Small intestine (tissue), 7 donors: ENCODE measurements around the gene C1orf174. TPM values are rescaled to one million over a fixed set of nuclear protein-coding genes. Genes with fewer than 3 reads are reported as not detected.

Experiments
- DNase-seq, 2 donors: peaks; one replicate each; pipeline versions ENCODE4 v3.0.0 to v3.0.0-alpha.2; 2013
- FAIRE-seq: peaks from 2 replicates; lab custom pipeline; 2012; peaks lifted over from hg19 to GRCh38; lab: Jason Lieb, UNC
- H3K27ac ChIP-seq, 3 donors: one replicate each; pipeline ENCODE4 v1.5.1; 2013; ENCODE audit warnings: low read length in 2 of 3, mild to moderate bottlenecking in 2 of 3, control low read depth in 1 of 3, inconsistent platforms in 1 of 3, low read depth in 1 of 3, moderate library complexity in 1 of 3
- H3K27me3 ChIP-seq, 3 donors: one replicate each; pipeline ENCODE4 v1.6.1; 2013; ENCODE audit warnings: low read length in 3 of 3, inconsistent platforms in 1 of 3; ENCODE audit not compliant: control insufficient read depth in 3 of 3, insufficient read depth in 3 of 3
- H3K36me3 ChIP-seq, 3 donors: one replicate each; pipeline ENCODE4 v1.6.1; 2013; ENCODE audit warnings: low read length in 3 of 3, inconsistent platforms in 1 of 3, low read depth in 1 of 3, mild to moderate bottlenecking in 1 of 3, moderate library complexity in 1 of 3; ENCODE audit not compliant: control insufficient read depth in 3 of 3, insufficient read depth in 2 of 3
- H3K4me1 ChIP-seq, 3 donors: one replicate each; pipeline ENCODE4 v1.6.1; 2013; ENCODE audit warnings: low read length in 2 of 3, inconsistent platforms in 1 of 3, low read depth in 1 of 3, mild to moderate bottlenecking in 1 of 3, moderate library complexity in 1 of 3; ENCODE audit not compliant: control insufficient read depth in 3 of 3, insufficient read depth in 2 of 3
- H3K4me3 ChIP-seq, 3 donors: one replicate each; pipeline ENCODE4 v1.5.1; 2013; ENCODE audit warnings: low read length in 3 of 3, control low read depth in 1 of 3, inconsistent platforms in 1 of 3, low read depth in 1 of 3, mild to moderate bottlenecking in 1 of 3, moderate library complexity in 1 of 3
- H3K9me3 ChIP-seq, 2 donors: one replicate each; pipeline ENCODE4 v1.6.1; 2013; ENCODE audit warnings: low read depth in 1 of 2, low read length in 1 of 2; ENCODE audit not compliant: control insufficient read depth in 2 of 2, insufficient read depth in 1 of 2
- WGBS, 3 donors: extraction: QIAGEN DNeasy Blood & Tissue Kit; methylation state at CpG; one replicate each; pipeline ENCODE4 v1.1.7; 2013; 5-methylcytosine and 5-hydroxymethylcytosine counted together
- polyA plus RNA-seq, 4 donors: library from polyadenylated mRNA; stranded (reverse) in 3 of 4; unstranded in 1 of 4; fragments of 200-250 nt in 3 of 4; fragments of 120-200 nt in 1 of 4; gene quantifications; one replicate each; pipeline versions ENCODE4 v1.2.1 to v1.2.3, GENCODE V29; 2013
- donor health status: healthy with polysubstance abuse.
- donor health status: control.
- donor health status: control.
- donor health status: Bipolar disorder and iron deficiency.
- donor health status: healthy.

C1orf174 gene
- polyA plus RNA-seq, 4 donors: 10.8 to 28.4 (median 19.6) TPM

GRCh38 chr1:3942416-3943122 is 42.5 kb upstream of the C1orf174 start:
- Histone ChIP-seq H3K27ac (no peak overlapping the region), H3K27me3 (no peaks in the 10 kb centered on the region), H3K36me3 (no peaks in the 10 kb centered on the region), H3K9me3 (no peaks in the 10 kb centered on the region), H3K4me1 (no peaks in the 10 kb centered on the region), H3K4me3 (no peak overlapping the region)
- FAIRE-seq (no peak), DNase-seq (no peak)
- WGBS, 3 donors: 30 to 64% (median 44%) methylated on average over 17 of the region's 17 CpGs

- 65 to 73% (median 68%) methylated on average over 12 of the region's 12 CpGs for WGBS, 3 donors
- H3K4me3 ChIP-seq: no peak overlapping the region
Measured at GRCh38 chr1:3940754-3941345, 40.8 kb upstream of the C1orf174 start.

DNA sequence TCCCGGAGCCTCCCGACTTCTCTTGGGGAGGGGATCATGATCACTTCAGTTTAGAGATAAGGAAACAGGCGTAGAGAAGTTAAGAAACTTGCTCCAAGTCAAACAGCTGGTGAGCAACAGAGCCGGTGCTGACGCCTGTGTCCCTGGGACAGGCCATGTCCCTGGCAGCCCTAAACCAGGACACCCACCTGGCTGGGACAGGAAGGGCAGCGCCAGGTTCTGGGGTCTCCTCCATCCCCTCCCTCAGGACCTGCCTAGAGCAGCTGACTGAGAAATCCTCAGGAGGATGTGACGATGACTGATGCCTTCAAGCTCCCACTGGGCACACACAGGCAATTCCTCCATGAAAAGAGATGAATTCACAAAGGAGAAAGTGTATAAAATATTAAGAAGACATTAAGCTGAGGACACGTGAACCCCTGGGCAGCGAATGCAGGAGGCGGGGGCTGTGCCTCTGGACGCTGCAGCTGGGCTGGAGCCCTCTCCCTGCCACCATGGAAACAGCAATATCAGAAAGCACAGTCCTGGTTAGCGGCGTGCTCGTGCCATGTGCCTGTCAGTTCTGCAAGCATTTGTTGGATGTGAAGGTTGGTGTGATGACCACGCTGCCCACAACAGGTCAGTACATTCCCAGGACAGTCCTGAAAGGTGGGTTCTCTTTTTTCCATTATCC is 40.1 kb upstream of the C1orf174 start:
- no peaks in the 10 kb centered on the region for H3K4me1 ChIP-seq
- no peaks in the 10 kb centered on the region for H3K36me3 ChIP-seq
- FAIRE-seq: no peak
- no peak overlapping the region for H3K27ac ChIP-seq
- no peak for DNase-seq
- WGBS, 3 donors: 61 to 63% (median 62%) methylated on average over 15 of the region's 15 CpGs
- H3K9me3 ChIP-seq: no peaks in the 10 kb centered on the region
- no peaks in the 10 kb centered on the region for H3K27me3 ChIP-seq
- no peak overlapping the region for H3K4me3 ChIP-seq

More at GRCh38 chr1:3940754-3941345, 40.8 kb upstream of the C1orf174 start:
- H3K36me3 ChIP-seq: no peaks in the 10 kb centered on the region
- FAIRE-seq (no peak), DNase-seq (no peak)
- H3K27ac ChIP-seq: no peak overlapping the region
- H3K4me1 ChIP-seq: no peaks in the 10 kb centered on the region
- H3K9me3 ChIP-seq: no peaks in the 10 kb centered on the region
- H3K27me3 ChIP-seq: no peaks in the 10 kb centered on the region

- H3K36me3 ChIP-seq: no peaks in the 10 kb centered on the region
- H3K4me3 ChIP-seq: no peak overlapping the region
- no peaks in the 10 kb centered on the region for H3K9me3 ChIP-seq
- 81 to 85% (median 84%) methylated on average over 12 of the region's 12 CpGs for WGBS, 3 donors
- FAIRE-seq (no peak), DNase-seq (no peak)
- no peak overlapping the region for H3K27ac ChIP-seq
- H3K4me1 ChIP-seq: no peaks in the 10 kb centered on the region
- H3K27me3 ChIP-seq: no peaks in the 10 kb centered on the region
Measured at GRCh38 chr1:3939242-3940080, 39.4 kb upstream of the C1orf174 start.

DNA sequence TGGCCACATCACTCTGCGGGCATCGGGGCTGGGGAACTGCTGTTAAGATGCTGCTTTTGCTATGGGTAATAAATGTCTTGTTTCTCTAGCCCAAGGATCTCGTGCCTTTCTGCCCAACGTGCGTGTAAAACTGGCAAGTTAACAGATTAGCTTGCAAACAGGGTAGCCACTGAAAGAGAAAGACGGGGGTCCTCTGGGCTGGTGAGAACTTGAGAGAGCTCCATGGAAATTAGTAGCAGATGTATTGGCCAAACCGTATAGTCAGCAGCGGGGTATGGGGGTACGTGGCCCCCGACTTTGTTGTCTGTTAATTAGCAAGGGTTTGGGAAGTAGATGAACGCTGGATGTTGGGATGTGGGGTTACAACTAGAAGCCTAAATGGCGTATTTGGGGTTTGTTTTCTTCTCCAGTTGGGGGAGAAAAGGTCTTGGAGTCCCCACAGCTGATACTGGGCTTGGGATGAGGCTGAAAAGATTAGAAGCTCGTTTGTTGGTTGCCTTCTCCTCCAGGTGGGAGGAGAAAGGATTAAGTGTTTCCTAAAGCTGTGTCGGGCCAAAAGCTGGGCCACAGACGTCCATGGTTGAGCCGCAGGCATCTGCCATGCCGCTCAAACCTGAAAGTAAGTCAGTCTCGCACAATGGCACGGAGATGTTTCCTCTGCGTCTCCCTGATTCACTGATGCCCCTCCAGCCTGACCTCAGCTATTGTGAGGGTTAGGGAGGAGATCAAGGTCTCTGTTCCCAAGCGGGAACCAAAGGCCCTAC is 32.3 kb upstream of the C1orf174 start:
- H3K4me3 ChIP-seq: no peak overlapping the region
- no peak overlapping the region for H3K27ac ChIP-seq
- no peaks in the 10 kb centered on the region for H3K9me3 ChIP-seq
- H3K36me3 ChIP-seq: no peaks in the 10 kb centered on the region
- 72% methylated on average over 21 of the region's 21 CpGs for WGBS, 3 donors
- DNase-seq (no peak), FAIRE-seq (no peak)
- no peaks in the 10 kb centered on the region for H3K27me3 ChIP-seq
- H3K4me1 ChIP-seq: no peaks in the 10 kb centered on the region

GRCh38 chr1:3931007-3931912 is 31.2 kb upstream of the C1orf174 start:
- DNase-seq (no peak), FAIRE-seq (no peak)
- Histone ChIP-seq H3K4me1 (no peaks in the 10 kb centered on the region), H3K9me3 (no peaks in the 10 kb centered on the region), H3K27me3 (no peaks in the 10 kb centered on the region), H3K27ac (no peak overlapping the region), H3K4me3 (no peak overlapping the region), H3K36me3 (no peaks in the 10 kb centered on the region)
- 61 to 71% (median 65%) methylated on average over 17 of the region's 17 CpGs for WGBS, 3 donors

DNA sequence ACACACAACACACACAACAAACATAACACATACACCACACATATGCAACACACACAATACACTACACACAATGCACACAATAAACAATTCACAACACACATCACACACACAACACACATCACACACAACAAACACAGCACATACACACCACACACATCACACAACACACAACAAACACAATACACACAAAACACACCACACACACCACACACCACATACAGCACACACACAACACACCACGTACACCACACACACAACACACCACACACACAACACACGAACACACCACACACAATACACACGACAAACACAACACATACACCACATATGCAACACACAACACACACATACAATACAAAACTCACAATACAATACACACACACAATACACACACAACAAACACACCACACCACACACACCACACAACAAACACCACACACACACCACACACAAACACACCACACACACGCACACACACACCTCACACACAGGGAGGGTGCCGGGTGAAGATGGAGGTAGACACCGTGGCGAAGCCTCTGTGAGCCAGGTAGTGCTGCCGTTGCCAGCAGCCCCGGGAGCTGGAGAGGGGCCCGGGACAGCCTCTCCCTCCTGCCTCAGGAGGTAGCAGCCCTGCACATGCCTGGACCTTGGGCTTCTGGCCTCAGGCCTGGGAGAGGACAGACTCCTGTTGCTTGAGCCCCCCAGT is 30.4 kb upstream of the C1orf174 start:
- no peaks in the 10 kb centered on the region for H3K9me3 ChIP-seq
- no peaks in the 10 kb centered on the region for H3K4me1 ChIP-seq
- no peaks in the 10 kb centered on the region for H3K27me3 ChIP-seq
- no peak for FAIRE-seq
- DNase-seq: no peak
- WGBS, 3 donors: 70 to 81% (median 70%) methylated on average over 10 of the region's 10 CpGs
- no peak overlapping the region for H3K4me3 ChIP-seq
- H3K27ac ChIP-seq: no peak overlapping the region
- no peaks in the 10 kb centered on the region for H3K36me3 ChIP-seq
